ENCODE data around the gene MSANTD2.

The MSANTD2 gene

DNA sequence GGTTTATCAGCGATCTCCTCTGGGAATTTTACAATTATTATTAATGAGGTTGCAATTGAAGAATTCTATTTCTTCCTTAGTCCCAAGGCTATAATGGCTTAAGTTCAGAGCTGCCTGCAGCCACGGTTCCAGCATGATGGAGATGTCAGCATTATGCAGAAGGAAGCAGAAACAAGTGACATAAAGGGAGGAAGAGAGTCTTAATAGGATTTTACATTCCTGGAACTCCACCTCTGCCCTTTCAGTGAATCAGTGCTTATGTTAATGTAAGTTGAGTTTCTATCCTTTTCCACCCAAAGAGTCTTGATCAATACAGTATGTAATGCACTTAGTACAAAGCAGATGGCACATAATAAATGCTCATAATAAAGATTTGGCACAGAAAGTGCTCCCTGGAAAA lies 72.1 kb downstream of the MSANTD2 start:
- no peak overlapping the region for H3K4me3 ChIP-seq (ENCODE audit: control insufficient read depth, low read depth, low read length)
- no peak for DNase-seq (ENCODE audit: low read depth)
- TF ChIP-seq, protein P1, sequence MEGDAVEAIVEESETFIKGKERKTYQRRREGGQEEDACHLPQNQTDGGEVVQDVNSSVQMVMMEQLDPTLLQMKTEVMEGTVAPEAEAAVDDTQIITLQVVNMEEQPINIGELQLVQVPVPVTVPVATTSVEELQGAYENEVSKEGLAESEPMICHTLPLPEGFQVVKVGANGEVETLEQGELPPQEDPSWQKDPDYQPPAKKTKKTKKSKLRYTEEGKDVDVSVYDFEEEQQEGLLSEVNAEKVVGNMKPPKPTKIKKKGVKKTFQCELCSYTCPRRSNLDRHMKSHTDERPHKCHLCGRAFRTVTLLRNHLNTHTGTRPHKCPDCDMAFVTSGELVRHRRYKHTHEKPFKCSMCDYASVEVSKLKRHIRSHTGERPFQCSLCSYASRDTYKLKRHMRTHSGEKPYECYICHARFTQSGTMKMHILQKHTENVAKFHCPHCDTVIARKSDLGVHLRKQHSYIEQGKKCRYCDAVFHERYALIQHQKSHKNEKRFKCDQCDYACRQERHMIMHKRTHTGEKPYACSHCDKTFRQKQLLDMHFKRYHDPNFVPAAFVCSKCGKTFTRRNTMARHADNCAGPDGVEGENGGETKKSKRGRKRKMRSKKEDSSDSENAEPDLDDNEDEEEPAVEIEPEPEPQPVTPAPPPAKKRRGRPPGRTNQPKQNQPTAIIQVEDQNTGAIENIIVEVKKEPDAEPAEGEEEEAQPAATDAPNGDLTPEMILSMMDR (IDR thresholded peaks at IDR 0.05; ENCODE audit: control insufficient read depth, insufficient read depth, low read depth, low read length, missing control alignments): no peak

DNA sequence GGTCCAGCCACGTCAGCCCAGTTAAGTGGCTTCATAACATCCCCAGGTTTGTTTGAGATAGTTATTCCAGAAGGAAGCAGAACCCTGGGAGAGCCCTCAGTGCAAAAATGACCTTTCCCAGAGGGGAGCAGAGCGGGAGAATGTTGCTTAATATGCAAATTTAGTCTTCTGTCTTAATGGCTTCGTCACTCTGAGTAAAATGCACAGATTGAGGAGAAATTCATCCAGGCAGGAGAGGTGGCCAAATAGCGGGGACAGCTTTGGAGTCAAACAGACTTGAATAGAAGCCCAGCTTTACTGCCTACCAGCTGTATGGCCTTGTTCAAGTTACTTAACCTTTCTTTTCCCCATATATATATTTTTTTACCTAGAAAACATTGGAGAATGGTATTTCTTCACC lies 72.7 kb downstream of the MSANTD2 start:
- TF ChIP-seq, protein P1 (IDR thresholded peaks at IDR 0.05; ENCODE audit: control insufficient read depth, insufficient read depth, low read depth, low read length, missing control alignments): no peak
- no peak for DNase-seq (ENCODE audit: low read depth)

DNA sequence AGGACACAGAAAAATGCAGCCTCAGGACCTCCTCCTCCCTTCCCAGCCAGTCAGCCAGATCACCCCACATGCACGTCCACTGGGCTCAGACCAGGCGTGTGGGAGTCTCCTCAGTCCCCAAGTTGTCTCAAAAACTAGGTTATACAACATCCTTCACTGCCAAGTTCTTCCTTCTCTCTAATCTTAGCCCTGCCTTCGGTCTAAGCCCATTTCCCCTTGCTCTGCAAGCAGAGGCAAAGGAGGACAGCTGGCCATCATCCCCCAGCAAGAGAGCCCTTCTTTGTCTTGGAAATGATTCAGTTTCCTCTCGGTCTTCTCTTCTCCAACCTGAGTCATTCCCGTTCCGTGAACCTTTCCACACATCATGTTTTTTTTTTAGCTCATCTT lies 74.5 kb downstream of the MSANTD2 start:
- no peak overlapping the region for H3K4me3 ChIP-seq (ENCODE audit: control insufficient read depth, low read depth, low read length)
- no peak for DNase-seq (ENCODE audit: low read depth)
- TF ChIP-seq, protein P1 (IDR thresholded peaks at IDR 0.05; ENCODE audit: control insufficient read depth, insufficient read depth, low read depth, low read length, missing control alignments): no peak

More for the DNA sequence above, 72.7 kb downstream of the MSANTD2 start:
- H3K4me3 ChIP-seq (ENCODE audit: control insufficient read depth, low read depth, low read length): no peak overlapping the region

DNA sequence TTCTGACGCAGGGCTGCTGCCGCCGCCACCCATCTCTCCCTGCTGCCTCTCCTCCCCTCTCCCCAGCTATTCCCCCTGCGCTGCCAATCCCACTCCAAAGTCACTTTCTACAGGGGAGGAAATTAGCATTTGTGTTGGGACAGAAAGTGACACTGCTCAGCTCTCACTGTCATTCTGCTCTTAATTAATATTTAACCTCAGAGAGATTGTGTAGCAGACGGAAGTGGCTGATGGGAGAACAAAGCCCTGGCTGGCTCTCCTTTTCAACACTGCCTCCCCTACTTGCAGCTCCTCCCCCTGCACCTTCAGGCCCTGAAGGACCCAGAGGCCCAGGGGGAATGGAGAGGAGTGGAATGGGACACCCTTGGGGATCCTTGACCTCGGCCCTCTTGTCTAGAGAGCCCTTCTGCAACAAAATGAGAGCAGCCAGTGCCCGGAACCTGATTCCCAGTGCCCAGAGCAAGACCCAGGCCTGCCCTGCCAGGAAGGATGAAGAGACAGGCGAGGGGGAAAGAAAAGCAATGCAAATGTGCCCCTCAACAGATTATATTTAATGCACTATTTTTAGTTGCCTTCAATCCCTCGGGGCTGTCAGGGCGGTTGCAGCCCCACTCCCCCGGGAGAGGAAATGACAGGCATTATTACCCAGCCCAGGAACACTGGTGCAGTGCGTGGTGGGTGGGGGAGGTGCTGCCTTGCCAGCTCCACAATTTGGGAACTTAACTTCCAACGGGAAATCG lies 75.1 kb downstream of the MSANTD2 start:
- no peak overlapping the region for H3K4me3 ChIP-seq (ENCODE audit: control insufficient read depth, low read depth, low read length)
- TF ChIP-seq, protein P1 (IDR thresholded peaks at IDR 0.05; ENCODE audit: control insufficient read depth, insufficient read depth, low read depth, low read length, missing control alignments): no peak
- no peak for DNase-seq (ENCODE audit: low read depth)

DNA sequence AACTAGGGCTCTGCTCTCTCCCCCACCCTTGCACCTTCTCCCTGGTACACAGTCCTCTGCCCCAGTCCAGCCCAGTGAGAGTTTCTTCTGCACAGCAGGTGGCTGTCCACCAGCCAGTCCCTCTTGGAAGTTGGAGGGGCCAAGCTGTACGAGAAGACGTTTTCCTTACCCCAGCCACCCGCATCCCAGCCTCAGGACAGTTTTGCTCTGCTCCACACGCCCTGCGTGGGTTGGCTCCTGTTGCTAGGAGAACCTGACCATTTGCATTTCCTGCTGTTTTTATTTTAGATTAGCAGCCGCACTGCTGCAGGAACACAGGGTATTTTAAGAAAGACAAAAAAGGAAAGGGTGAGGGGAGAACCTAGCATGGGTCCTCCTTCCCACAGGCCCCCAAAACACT lies 78.0 kb downstream of the MSANTD2 start:
- DNase-seq (ENCODE audit: low read depth): no peak
- no peak overlapping the region for H3K4me3 ChIP-seq (ENCODE audit: control insufficient read depth, low read depth, low read length)
- TF ChIP-seq, protein P1 (IDR thresholded peaks at IDR 0.05; ENCODE audit: control insufficient read depth, insufficient read depth, low read depth, low read length, missing control alignments): no peak

DNA sequence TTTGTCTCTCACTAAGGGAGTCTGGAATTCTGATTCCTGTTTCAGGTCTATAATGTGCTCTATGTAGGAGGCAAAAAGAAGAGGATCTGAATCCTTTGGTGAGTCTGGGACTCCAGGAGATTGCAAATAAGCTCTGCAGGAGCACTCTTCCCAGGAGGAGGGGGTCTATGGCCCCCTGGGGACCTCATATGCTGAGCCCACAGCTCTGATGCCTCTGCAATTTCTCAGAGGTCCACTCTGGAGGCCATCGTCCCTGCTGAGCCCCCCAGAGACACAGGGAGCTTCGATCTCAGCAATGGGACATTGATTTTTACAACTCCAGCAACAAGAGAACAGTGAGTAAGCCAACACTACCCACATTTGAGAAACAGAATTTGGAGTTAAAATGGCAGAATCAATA lies 80.7 kb downstream of the MSANTD2 start:
- TF ChIP-seq, protein P1 (IDR thresholded peaks at IDR 0.05; ENCODE audit: control insufficient read depth, insufficient read depth, low read depth, low read length, missing control alignments): no peak
- no peak overlapping the region for H3K4me3 ChIP-seq (ENCODE audit: control insufficient read depth, low read depth, low read length)
- DNase-seq (ENCODE audit: low read depth): no peak

Measured in AG09309 (cell line).